Panc1 (cell line): ENCODE measurements around the gene SRRM3.

ENCODE experiments used
- POLR2AphosphoS5 ChIP-seq: IDR thresholded peaks from 2 replicates; pipeline ENCODE4 v1.6.1; 2012; ENCODE audit warnings: mild to moderate bottlenecking, low read depth, low read length, moderate library complexity
- TCF7L2 ChIP-seq: IDR thresholded peaks from 2 replicates; pipeline ENCODE4 v1.6.1; 2011; ENCODE audit warnings: mild to moderate bottlenecking, low read depth, low read length, inconsistent platforms
- TF ChIP-seq, protein P1 (sequence below): fragments of 450-650 bp; IDR thresholded peaks from 2 replicates; pipeline ENCODE4 v1.5.1; 2017; ENCODE audit warnings: mild to moderate bottlenecking
- TF ChIP-seq, protein P2 (sequence below), 2 experiments: IDR thresholded peaks; 2 replicates each; pipeline ENCODE4 v1.6.1; 2011 to 2012; ENCODE audit warnings: low read depth in 2 of 2, control low read depth in 1 of 2, low read length in 1 of 2, mild to moderate bottlenecking in 1 of 2, moderate library complexity in 1 of 2; ENCODE audit not compliant: insufficient read depth in 1 of 2

DNA sequence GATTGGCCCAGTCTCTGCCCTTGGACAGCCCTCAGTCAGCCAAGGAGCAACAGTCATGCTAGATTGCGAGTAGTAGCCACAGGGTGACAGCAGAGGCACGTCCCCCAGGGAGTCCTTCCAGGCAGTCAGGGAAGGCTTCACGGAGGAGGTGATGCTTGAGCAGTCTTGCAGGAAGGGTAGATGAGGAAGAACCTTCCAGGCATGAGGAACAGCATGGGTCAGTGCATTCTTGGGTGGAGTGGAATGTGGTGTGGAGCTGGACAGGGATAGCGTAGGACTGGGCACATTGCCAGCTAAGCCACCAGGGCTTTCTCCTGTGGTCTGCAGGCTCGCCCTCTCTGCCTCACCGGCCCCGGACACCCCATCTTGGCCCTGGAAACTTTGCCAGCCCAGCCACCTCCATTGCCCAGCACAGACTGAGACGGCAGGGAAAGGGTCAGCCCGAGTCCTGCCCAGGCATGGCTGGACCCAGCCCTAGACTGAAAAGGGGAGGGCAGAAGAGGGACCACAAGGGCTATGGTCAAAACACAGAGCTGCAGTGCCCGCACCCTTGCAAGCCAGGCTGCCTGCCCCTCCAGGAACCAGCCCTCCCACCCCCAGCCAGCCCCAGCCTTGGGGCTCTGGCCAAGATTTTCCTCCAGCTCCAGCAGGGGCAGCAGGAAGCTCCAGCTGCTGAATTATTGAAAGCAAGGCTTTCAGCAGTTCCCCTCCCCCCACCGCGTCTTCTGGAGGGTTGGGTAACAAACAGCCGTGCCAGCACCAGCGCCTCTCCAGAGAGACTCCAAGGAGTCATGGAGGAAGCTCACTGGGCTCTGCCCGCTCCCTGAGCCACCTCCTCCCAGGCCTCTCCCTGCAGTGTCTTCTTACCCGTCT, 18.7 kb downstream of the SRRM3 start:
- TF ChIP-seq, protein P1, sequence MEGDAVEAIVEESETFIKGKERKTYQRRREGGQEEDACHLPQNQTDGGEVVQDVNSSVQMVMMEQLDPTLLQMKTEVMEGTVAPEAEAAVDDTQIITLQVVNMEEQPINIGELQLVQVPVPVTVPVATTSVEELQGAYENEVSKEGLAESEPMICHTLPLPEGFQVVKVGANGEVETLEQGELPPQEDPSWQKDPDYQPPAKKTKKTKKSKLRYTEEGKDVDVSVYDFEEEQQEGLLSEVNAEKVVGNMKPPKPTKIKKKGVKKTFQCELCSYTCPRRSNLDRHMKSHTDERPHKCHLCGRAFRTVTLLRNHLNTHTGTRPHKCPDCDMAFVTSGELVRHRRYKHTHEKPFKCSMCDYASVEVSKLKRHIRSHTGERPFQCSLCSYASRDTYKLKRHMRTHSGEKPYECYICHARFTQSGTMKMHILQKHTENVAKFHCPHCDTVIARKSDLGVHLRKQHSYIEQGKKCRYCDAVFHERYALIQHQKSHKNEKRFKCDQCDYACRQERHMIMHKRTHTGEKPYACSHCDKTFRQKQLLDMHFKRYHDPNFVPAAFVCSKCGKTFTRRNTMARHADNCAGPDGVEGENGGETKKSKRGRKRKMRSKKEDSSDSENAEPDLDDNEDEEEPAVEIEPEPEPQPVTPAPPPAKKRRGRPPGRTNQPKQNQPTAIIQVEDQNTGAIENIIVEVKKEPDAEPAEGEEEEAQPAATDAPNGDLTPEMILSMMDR: no peak; the same call in 1 of the 2 replicates
- TF ChIP-seq TCF7L2 (no peak), POLR2AphosphoS5 (no peak)
- TF ChIP-seq, protein P2, sequence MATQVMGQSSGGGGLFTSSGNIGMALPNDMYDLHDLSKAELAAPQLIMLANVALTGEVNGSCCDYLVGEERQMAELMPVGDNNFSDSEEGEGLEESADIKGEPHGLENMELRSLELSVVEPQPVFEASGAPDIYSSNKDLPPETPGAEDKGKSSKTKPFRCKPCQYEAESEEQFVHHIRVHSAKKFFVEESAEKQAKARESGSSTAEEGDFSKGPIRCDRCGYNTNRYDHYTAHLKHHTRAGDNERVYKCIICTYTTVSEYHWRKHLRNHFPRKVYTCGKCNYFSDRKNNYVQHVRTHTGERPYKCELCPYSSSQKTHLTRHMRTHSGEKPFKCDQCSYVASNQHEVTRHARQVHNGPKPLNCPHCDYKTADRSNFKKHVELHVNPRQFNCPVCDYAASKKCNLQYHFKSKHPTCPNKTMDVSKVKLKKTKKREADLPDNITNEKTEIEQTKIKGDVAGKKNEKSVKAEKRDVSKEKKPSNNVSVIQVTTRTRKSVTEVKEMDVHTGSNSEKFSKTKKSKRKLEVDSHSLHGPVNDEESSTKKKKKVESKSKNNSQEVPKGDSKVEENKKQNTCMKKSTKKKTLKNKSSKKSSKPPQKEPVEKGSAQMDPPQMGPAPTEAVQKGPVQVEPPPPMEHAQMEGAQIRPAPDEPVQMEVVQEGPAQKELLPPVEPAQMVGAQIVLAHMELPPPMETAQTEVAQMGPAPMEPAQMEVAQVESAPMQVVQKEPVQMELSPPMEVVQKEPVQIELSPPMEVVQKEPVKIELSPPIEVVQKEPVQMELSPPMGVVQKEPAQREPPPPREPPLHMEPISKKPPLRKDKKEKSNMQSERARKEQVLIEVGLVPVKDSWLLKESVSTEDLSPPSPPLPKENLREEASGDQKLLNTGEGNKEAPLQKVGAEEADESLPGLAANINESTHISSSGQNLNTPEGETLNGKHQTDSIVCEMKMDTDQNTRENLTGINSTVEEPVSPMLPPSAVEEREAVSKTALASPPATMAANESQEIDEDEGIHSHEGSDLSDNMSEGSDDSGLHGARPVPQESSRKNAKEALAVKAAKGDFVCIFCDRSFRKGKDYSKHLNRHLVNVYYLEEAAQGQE (IDR thresholded peaks at IDR 0.05; ENCODE audit: insufficient read depth in 1 of 2, low read depth in 2 of 2, low read length in 1 of 2): 0 out of 4 replicates have a peak, but pooled peaks of 1 of the 2 experiments have one; percentile 49
